ENCODE data around the gene UBE3B. TPM values are rescaled to one million over a fixed set of nuclear protein-coding genes. Genes with fewer than 3 reads are reported as not detected.

UBE3B gene
- total and polyA plus RNA-seq, 2 donors (not counting 1 experiment from before 2014, with no cell fraction given): 27.2 to 52.1 TPM

DNA sequence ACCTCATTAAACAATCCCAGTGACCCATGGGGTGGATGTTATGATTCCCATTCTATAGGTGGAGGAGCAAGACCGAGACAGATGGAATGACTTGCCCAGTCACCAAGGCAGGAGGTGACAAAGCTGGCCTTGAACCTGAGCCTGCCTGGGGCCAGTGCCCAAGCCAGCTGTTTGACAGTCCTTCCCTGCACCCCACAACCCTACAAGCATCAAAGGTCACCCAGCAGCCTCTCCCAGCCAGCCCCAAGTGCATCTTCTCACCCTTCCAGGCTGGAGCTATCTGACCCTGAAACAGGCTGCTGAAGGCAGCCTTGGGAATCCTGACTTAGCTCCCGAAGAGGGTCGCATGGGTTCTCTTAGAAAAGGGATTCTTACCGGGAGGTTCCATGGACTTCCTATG lies 75.5 kb downstream of the UBE3B start:
- Histone ChIP-seq H3K4me1 (ENCODE audit: control insufficient read depth in 2 of 2, insufficient read depth in 2 of 2, low read length in 2 of 2) (no peaks in the 10 kb centered on the region), H2AFZ (ENCODE audit: insufficient read depth, low read depth, low read length, poor library complexity, severe bottlenecking) (no peak overlapping the region), H3K36me3 (replicated peaks in 1 of 2; ENCODE audit: control extremely low read depth in 1 of 2, control insufficient read depth in 1 of 2, extremely low read depth in 1 of 2, insufficient read depth in 2 of 2, low read length in 1 of 2) (no peaks in the 10 kb centered on the region), H3K27me3 (replicated peaks in 1 of 4; ENCODE audit: control extremely low read depth in 1 of 4, control insufficient read depth in 3 of 4, insufficient read depth in 4 of 4, low read length in 3 of 4) (peaks cover 0 to 14% (median 0%) of the 10 kb centered on the region in 4 experiments), H4K20me1 (ENCODE audit: control insufficient read depth, insufficient read depth, low read length, poor library complexity, severe bottlenecking) (no peaks in the 10 kb centered on the region), H3K9me3 (ENCODE audit: control extremely low read depth in 1 of 3, control insufficient read depth in 2 of 3, insufficient read depth in 1 of 3, low read length in 2 of 3) (no peaks in the 10 kb centered on the region), H3K9ac (ENCODE audit: low read length) (no peak overlapping the region), H3K79me2 (ENCODE audit: control insufficient read depth, insufficient read depth, low read length) (no peaks in the 10 kb centered on the region), H3K4me2 (replicated peaks; ENCODE audit: low read depth, low read length, poor library complexity, severe bottlenecking) (no peak overlapping the region), H3K4me3 (ENCODE audit: control extremely low read depth in 1 of 5, extremely low read depth in 1 of 5, insufficient read depth in 1 of 5, low read depth in 2 of 5, low read length in 4 of 5) (no peak overlapping the region), H3K27ac (ENCODE audit: low read length in 2 of 2) (no peak overlapping the region)
- CTCF ChIA-PET: interaction anchor here (1.2 to 1.5 kb wide), 2 partner anchors 44 to 46 kb away, joined by 3 read pairs; no protein-coding TSS in a partner anchor
- H3K4me1 Mint-ChIP-seq: no peaks in the 10 kb centered on the region
- no peaks in the 10 kb centered on the region for H3K9me3 Mint-ChIP-seq (ENCODE audit: insufficient read depth)
- no peak overlapping the region for H3K27ac Mint-ChIP-seq
- WGBS (ENCODE audit: insufficient coverage): 90% methylated on average over 3 of the region's 4 CpGs
- POLR2A ChIA-PET: no interaction called here
- DNase-seq (no peak), ATAC-seq (ENCODE audit: low read depth) (no peak)
- TF ChIP-seq EZH2 (IDR thresholded peaks at IDR 0.05; ENCODE audit: borderline replicate concordance, insufficient read depth, low read depth, low read length, poor library complexity, severe bottlenecking): no peak
- TF ChIP-seq CTCF (IDR thresholded peaks at IDR 0.05): no peak
- H3K27me3 Mint-ChIP-seq: no peaks in the 10 kb centered on the region
- H3K4me3 Mint-ChIP-seq: no peak overlapping the region
- intact Hi-C loops (cut with micrococcal nuclease): no loop called here

- H3K79me2 ChIP-seq (ENCODE audit: control insufficient read depth, insufficient read depth, low read length): no peaks in the 10 kb centered on the region
- H3K4me1 ChIP-seq (ENCODE audit: control insufficient read depth in 2 of 2, insufficient read depth in 2 of 2, low read length in 2 of 2): no peaks in the 10 kb centered on the region
- intact Hi-C loops (cut with micrococcal nuclease): no loop called here
- no peak overlapping the region for H3K9ac ChIP-seq (ENCODE audit: low read length)
- H3K27me3 Mint-ChIP-seq: no peaks in the 10 kb centered on the region
- H4K20me1 ChIP-seq (ENCODE audit: control insufficient read depth, insufficient read depth, low read length, poor library complexity, severe bottlenecking): no peaks in the 10 kb centered on the region
- no peak overlapping the region for H3K4me3 Mint-ChIP-seq
- H3K36me3 ChIP-seq (replicated peaks in 1 of 2; ENCODE audit: control extremely low read depth in 1 of 2, control insufficient read depth in 1 of 2, extremely low read depth in 1 of 2, insufficient read depth in 2 of 2, low read length in 1 of 2): no peaks in the 10 kb centered on the region
- WGBS (ENCODE audit: insufficient coverage): 93% methylated on average over 5 of the region's 7 CpGs
- ChIA-PET CTCF (interaction anchor here (1.2 to 1.5 kb wide), 2 partner anchors 44 to 45 kb away, joined by 3 read pairs; no protein-coding TSS in a partner anchor), POLR2A (no interaction called here)
- no peak overlapping the region for H3K27ac Mint-ChIP-seq
- H3K9me3 ChIP-seq (ENCODE audit: control extremely low read depth in 1 of 3, control insufficient read depth in 2 of 3, insufficient read depth in 1 of 3, low read length in 2 of 3): no peaks in the 10 kb centered on the region
- no peak for ATAC-seq (ENCODE audit: low read depth)
- H3K4me2 ChIP-seq (replicated peaks; ENCODE audit: low read depth, low read length, poor library complexity, severe bottlenecking): no peak overlapping the region
- H2AFZ ChIP-seq (ENCODE audit: insufficient read depth, low read depth, low read length, poor library complexity, severe bottlenecking): no peak overlapping the region
- H3K27me3 ChIP-seq (replicated peaks in 1 of 4; ENCODE audit: control extremely low read depth in 1 of 4, control insufficient read depth in 3 of 4, insufficient read depth in 4 of 4, low read length in 3 of 4): peaks cover 0 to 10% (median 0%) of the 10 kb centered on the region in 4 experiments
- no peaks in the 10 kb centered on the region for H3K4me1 Mint-ChIP-seq
- H3K9me3 Mint-ChIP-seq (ENCODE audit: insufficient read depth): no peaks in the 10 kb centered on the region
- H3K27ac ChIP-seq (ENCODE audit: low read length in 2 of 2): no peak overlapping the region
- H3K4me3 ChIP-seq (ENCODE audit: control extremely low read depth in 1 of 5, extremely low read depth in 1 of 5, insufficient read depth in 1 of 5, low read depth in 2 of 5, low read length in 4 of 5): no peak overlapping the region
- no peak for DNase-seq
- TF ChIP-seq EZH2 (IDR thresholded peaks at IDR 0.05; ENCODE audit: borderline replicate concordance, insufficient read depth, low read depth, low read length, poor library complexity, severe bottlenecking) (no peak), CTCF (IDR thresholded peaks at IDR 0.05) (no peak)
Measured at GRCh38 chr12:109553483-109553882, 76.0 kb downstream of the UBE3B start.

Measured in B cell (primary cell).